GM23338 (cell line): ENCODE data around the gene CTNNA3. TPM values are rescaled to one million over a fixed set of nuclear protein-coding genes. Genes with fewer than 3 reads are reported as not detected.

ENCODE experiments used
- ATAC-seq: fragments of 200-7000 bp; cut with Tn5 transposase; 3 replicates; pipeline ENCODE4 v1.9.1; 2020
- DNase-seq: peaks from one replicate; pipeline ENCODE4 v3.0.0-alpha.2; 2015; ENCODE audit warnings: low spot score
- H2AFZ ChIP-seq: fragments of 200-600 bp; sonication (generic); 2 replicates; pipeline ENCODE4 v1.8.0; 2016; ENCODE audit warnings: antibody characterized with exemption, mild to moderate bottlenecking, moderate library complexity
- H3F3A ChIP-seq: fragments of 200-600 bp; sonication (generic); replicated peaks from 2 replicates; pipeline ENCODE4 v1.8.0; 2017; ENCODE audit warnings: antibody characterized with exemption, mixed run types, low read depth
- H3K27ac ChIP-seq: fragments of 200-600 bp; sonication (generic); 2 replicates; pipeline ENCODE4 v1.6.1; 2016; ENCODE audit warnings: low read depth
- H3K27me3 ChIP-seq: fragments of 200-600 bp; sonication (generic); 2 replicates; pipeline ENCODE4 v1.8.0; 2016; ENCODE audit warnings: mild to moderate bottlenecking, mixed run types, moderate library complexity; ENCODE audit not compliant: insufficient read depth
- H3K36me3 ChIP-seq: fragments of 200-600 bp; sonication (generic); 2 replicates; pipeline ENCODE4 v1.8.0; 2016; ENCODE audit warnings: mild to moderate bottlenecking; ENCODE audit not compliant: insufficient read depth
- H3K4me1 ChIP-seq: fragments of 200-600 bp; sonication (generic); 2 replicates; pipeline ENCODE4 v1.8.0; 2016; ENCODE audit warnings: mild to moderate bottlenecking, moderate library complexity; ENCODE audit not compliant: insufficient read depth
- H3K4me2 ChIP-seq: fragments of 200-600 bp; sonication (generic); 2 replicates; pipeline ENCODE4 v1.7.1; 2017; ENCODE audit warnings: mixed run types
- H3K4me3 ChIP-seq: fragments of 200-600 bp; sonication (generic); 2 replicates; pipeline ENCODE4 v1.6.1; 2016; ENCODE audit warnings: mixed run types
- H3K79me2 ChIP-seq: fragments of 200-600 bp; sonication (generic); replicated peaks from 2 replicates; pipeline ENCODE4 v1.8.0; 2017; ENCODE audit warnings: mild to moderate bottlenecking; ENCODE audit not compliant: insufficient read depth
- H3K9me2 ChIP-seq: fragments of 200-600 bp; sonication (generic); 2 replicates; pipeline ENCODE4 v1.8.0; 2017; ENCODE audit not compliant: insufficient read depth
- H4K20me1 ChIP-seq: fragments of 200-600 bp; sonication (generic); replicated peaks from 2 replicates; pipeline ENCODE4 v1.8.0; 2017; ENCODE audit warnings: mild to moderate bottlenecking; ENCODE audit not compliant: insufficient read depth
- H3K27ac Mint-ChIP-seq: 2 replicates; pipeline ENCODE4 v1.8.0; 2020; ENCODE audit warnings: inconsistent platforms, mild to moderate bottlenecking, moderate library complexity, mixed read lengths
- H3K27me3 Mint-ChIP-seq: 3 replicates; pipeline ENCODE4 v1.8.0; 2022; ENCODE audit warnings: low read depth, mild to moderate bottlenecking, moderate library complexity, mixed read lengths, inconsistent platforms; ENCODE audit not compliant: insufficient read depth, poor library complexity
- H3K36me3 Mint-ChIP-seq: 3 replicates; pipeline ENCODE4 v1.8.0; 2021; ENCODE audit warnings: low read depth, mild to moderate bottlenecking, inconsistent platforms, moderate library complexity, mixed read lengths
- H3K4me1 Mint-ChIP-seq: 3 replicates; pipeline ENCODE4 v1.8.0; 2020; ENCODE audit warnings: mild to moderate bottlenecking, inconsistent platforms, mixed read lengths
- H3K4me3 Mint-ChIP-seq: 3 replicates; pipeline ENCODE4 v1.8.0; 2021; ENCODE audit warnings: moderate library complexity, mild to moderate bottlenecking, inconsistent platforms, mixed read lengths
- H3K9me3 Mint-ChIP-seq: 3 replicates; pipeline ENCODE4 v1.8.0; 2020; ENCODE audit warnings: moderate library complexity, mild to moderate bottlenecking, inconsistent platforms, mixed read lengths
- CREB1 ChIP-seq: fragments of 250-450 bp; sonication (Bioruptor Pico); IDR thresholded peaks from 2 replicates; pipeline ENCODE4 v1.5.0; 2020; ENCODE audit warnings: low read depth, mild to moderate bottlenecking, moderate library complexity
- EZH2 ChIP-seq: fragments of 200-600 bp; sonication (generic); IDR thresholded peaks from one replicate; pipeline ENCODE4 v1.8.0; 2017; ENCODE audit warnings: antibody characterized with exemption, mild to moderate bottlenecking, low read depth; ENCODE audit not compliant: unreplicated experiment
- EZH2phosphoT487 ChIP-seq: fragments of 200-600 bp; sonication (generic); IDR thresholded peaks from one replicate; pipeline ENCODE4 v1.8.1; 2018; ENCODE audit warnings: antibody characterized with exemption; ENCODE audit not compliant: unreplicated experiment
- JUNB ChIP-seq: IDR thresholded peaks from one replicate; pipeline ENCODE4 v1.6.1; 2016; ENCODE audit warnings: antibody characterized with exemption; ENCODE audit not compliant: unreplicated experiment
- NANOG ChIP-seq: IDR thresholded peaks from 2 replicates; pipeline ENCODE4 v1.6.1; 2016; ENCODE audit warnings: antibody characterized with exemption, borderline replicate concordance
- POLR2AphosphoS5 ChIP-seq: IDR thresholded peaks from 2 replicates; pipeline ENCODE4 v1.6.1; 2016; ENCODE audit warnings: antibody characterized with exemption, low read depth
- STAT1 ChIP-seq: IDR thresholded peaks from one replicate; pipeline ENCODE4 v1.6.1; 2016; ENCODE audit warnings: antibody characterized with exemption; ENCODE audit not compliant: unreplicated experiment
- ZNF114 ChIP-seq: fragments of 250-450 bp; sonication (Bioruptor Pico); IDR thresholded peaks from 2 replicates; pipeline ENCODE4 v1.5.0; 2020; ENCODE audit warnings: mild to moderate bottlenecking, moderate library complexity
- ZNF331 ChIP-seq: fragments of 250-450 bp; sonication (Bioruptor Pico); IDR thresholded peaks from 2 replicates; pipeline ENCODE4 v1.5.0; 2020; ENCODE audit warnings: low read depth, mild to moderate bottlenecking, moderate library complexity
- polyA plus RNA-seq: library from polyadenylated mRNA; unstranded; fragments of >200 nt; fragmentation: Nextera tagmentation; extraction: Ambion mirVana; gene quantifications from 2 replicates; pipeline ENCODE4 v1.2.1, GENCODE V29; 2016
- total RNA-seq: library from RNA; depleted of rRNA; stranded (reverse); fragments of >200 nt; shearing (Covaris generic); gene quantifications from 2 replicates; pipeline ENCODE4 v1.2.3, GENCODE V29; 2014
- TF ChIP-seq, protein P1 (sequence below): IDR thresholded peaks from one replicate; pipeline ENCODE4 v1.6.1; 2018; ENCODE audit warnings: antibody characterized with exemption; ENCODE audit not compliant: unreplicated experiment
- TF ChIP-seq, protein P2 (sequence below): fragments of 250-450 bp; sonication (Bioruptor Pico); IDR thresholded peaks from 2 replicates; pipeline ENCODE4 v1.5.0; 2020; ENCODE audit warnings: mild to moderate bottlenecking, moderate library complexity
- TF ChIP-seq, protein P3 (sequence below): IDR thresholded peaks from 2 replicates; pipeline ENCODE4 v1.6.1; 2016; ENCODE audit warnings: antibody characterized with exemption
- TF ChIP-seq, protein P4 (sequence below), 2 experiments: fragments of 200-600 bp in 1 of 2; sonication (generic) in 1 of 2; conservative IDR thresholded peaks; 2 replicates each; pipeline versions ENCODE4 v1.5.1 to v1.6.1; 2016 to 2017; ENCODE audit warnings: antibody characterized with exemption in 2 of 2, low read depth in 2 of 2, mild to moderate bottlenecking in 2 of 2, moderate library complexity in 1 of 2

The CTNNA3 gene
- total and polyA plus RNA-seq, 2 experiments from 2014 or later, result 0.71 to 3.3 TPM

DNA sequence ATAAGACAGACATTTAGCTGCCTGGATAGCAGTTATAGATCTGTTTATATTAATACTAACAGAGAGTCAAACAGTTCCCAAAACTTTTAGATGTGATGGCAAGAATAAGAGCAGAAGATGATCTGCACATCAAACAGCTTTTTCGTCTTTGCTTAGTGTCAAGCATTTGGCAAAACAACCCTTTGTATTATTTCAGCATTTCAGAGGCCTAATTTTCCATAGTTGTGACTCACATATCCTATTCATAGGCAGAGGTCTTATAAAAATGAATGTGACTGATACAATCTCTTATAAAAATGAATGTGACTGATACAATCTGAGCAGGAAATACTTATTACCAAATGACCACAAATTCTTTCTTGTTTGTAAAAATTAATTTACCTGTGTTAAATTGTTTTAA, 699.0 kb downstream of the CTNNA3 start:
- TF ChIP-seq, protein P1, sequence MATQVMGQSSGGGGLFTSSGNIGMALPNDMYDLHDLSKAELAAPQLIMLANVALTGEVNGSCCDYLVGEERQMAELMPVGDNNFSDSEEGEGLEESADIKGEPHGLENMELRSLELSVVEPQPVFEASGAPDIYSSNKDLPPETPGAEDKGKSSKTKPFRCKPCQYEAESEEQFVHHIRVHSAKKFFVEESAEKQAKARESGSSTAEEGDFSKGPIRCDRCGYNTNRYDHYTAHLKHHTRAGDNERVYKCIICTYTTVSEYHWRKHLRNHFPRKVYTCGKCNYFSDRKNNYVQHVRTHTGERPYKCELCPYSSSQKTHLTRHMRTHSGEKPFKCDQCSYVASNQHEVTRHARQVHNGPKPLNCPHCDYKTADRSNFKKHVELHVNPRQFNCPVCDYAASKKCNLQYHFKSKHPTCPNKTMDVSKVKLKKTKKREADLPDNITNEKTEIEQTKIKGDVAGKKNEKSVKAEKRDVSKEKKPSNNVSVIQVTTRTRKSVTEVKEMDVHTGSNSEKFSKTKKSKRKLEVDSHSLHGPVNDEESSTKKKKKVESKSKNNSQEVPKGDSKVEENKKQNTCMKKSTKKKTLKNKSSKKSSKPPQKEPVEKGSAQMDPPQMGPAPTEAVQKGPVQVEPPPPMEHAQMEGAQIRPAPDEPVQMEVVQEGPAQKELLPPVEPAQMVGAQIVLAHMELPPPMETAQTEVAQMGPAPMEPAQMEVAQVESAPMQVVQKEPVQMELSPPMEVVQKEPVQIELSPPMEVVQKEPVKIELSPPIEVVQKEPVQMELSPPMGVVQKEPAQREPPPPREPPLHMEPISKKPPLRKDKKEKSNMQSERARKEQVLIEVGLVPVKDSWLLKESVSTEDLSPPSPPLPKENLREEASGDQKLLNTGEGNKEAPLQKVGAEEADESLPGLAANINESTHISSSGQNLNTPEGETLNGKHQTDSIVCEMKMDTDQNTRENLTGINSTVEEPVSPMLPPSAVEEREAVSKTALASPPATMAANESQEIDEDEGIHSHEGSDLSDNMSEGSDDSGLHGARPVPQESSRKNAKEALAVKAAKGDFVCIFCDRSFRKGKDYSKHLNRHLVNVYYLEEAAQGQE, result no peak
- no peak for TF ChIP-seq ZNF331 (CRISPR knock-in tag)
- TF ChIP-seq, protein P2, sequence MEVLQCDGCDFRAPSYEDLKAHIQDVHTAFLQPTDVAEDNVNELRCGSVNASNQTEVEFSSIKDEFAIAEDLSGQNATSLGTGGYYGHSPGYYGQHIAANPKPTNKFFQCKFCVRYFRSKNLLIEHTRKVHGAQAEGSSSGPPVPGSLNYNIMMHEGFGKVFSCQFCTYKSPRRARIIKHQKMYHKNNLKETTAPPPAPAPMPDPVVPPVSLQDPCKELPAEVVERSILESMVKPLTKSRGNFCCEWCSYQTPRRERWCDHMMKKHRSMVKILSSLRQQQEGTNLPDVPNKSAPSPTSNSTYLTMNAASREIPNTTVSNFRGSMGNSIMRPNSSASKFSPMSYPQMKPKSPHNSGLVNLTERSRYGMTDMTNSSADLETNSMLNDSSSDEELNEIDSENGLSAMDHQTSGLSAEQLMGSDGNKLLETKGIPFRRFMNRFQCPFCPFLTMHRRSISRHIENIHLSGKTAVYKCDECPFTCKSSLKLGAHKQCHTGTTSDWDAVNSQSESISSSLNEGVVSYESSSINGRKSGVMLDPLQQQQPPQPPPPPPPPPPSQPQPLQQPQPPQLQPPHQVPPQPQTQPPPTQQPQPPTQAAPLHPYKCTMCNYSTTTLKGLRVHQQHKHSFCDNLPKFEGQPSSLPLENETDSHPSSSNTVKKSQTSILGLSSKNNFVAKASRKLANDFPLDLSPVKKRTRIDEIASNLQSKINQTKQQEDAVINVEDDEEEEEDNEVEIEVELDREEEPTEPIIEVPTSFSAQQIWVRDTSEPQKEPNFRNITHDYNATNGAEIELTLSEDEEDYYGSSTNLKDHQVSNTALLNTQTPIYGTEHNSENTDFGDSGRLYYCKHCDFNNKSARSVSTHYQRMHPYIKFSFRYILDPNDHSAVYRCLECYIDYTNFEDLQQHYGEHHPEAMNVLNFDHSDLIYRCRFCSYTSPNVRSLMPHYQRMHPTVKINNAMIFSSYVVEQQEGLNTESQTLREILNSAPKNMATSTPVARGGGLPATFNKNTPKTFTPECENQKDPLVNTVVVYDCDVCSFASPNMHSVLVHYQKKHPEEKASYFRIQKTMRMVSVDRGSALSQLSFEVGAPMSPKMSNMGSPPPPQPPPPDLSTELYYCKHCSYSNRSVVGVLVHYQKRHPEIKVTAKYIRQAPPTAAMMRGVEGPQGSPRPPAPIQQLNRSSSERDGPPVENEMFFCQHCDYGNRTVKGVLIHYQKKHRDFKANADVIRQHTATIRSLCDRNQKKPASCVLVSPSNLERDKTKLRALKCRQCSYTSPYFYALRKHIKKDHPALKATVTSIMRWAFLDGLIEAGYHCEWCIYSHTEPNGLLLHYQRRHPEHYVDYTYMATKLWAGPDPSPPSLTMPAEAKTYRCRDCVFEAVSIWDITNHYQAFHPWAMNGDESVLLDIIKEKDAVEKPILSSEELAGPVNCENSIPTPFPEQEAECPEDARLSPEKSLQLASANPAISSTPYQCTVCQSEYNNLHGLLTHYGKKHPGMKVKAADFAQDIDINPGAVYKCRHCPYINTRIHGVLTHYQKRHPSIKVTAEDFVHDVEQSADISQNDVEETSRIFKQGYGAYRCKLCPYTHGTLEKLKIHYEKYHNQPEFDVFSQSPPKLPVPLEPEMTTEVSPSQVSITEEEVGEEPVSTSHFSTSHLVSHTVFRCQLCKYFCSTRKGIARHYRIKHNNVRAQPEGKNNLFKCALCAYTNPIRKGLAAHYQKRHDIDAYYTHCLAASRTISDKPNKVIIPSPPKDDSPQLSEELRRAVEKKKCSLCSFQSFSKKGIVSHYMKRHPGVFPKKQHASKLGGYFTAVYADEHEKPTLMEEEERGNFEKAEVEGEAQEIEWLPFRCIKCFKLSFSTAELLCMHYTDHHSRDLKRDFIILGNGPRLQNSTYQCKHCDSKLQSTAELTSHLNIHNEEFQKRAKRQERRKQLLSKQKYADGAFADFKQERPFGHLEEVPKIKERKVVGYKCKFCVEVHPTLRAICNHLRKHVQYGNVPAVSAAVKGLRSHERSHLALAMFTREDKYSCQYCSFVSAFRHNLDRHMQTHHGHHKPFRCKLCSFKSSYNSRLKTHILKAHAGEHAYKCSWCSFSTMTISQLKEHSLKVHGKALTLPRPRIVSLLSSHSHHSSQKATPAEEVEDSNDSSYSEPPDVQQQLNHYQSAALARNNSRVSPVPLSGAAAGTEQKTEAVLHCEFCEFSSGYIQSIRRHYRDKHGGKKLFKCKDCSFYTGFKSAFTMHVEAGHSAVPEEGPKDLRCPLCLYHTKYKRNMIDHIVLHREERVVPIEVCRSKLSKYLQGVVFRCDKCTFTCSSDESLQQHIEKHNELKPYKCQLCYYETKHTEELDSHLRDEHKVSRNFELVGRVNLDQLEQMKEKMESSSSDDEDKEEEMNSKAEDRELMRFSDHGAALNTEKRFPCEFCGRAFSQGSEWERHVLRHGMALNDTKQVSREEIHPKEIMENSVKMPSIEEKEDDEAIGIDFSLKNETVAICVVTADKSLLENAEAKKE (CRISPR knock-in tag), result no peak
- TF ChIP-seq, protein P3, sequence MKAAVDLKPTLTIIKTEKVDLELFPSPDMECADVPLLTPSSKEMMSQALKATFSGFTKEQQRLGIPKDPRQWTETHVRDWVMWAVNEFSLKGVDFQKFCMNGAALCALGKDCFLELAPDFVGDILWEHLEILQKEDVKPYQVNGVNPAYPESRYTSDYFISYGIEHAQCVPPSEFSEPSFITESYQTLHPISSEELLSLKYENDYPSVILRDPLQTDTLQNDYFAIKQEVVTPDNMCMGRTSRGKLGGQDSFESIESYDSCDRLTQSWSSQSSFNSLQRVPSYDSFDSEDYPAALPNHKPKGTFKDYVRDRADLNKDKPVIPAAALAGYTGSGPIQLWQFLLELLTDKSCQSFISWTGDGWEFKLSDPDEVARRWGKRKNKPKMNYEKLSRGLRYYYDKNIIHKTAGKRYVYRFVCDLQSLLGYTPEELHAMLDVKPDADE, result no peak
- TF ChIP-seq CREB1, result no peak
- TF ChIP-seq EZH2, result no peak
- TF ChIP-seq EZH2phosphoT487, result no peak
- no peak for TF ChIP-seq ZNF114
- no peak for TF ChIP-seq JUNB
- TF ChIP-seq NANOG, result no peak
- no peak for TF ChIP-seq STAT1
- TF ChIP-seq, protein P4, sequence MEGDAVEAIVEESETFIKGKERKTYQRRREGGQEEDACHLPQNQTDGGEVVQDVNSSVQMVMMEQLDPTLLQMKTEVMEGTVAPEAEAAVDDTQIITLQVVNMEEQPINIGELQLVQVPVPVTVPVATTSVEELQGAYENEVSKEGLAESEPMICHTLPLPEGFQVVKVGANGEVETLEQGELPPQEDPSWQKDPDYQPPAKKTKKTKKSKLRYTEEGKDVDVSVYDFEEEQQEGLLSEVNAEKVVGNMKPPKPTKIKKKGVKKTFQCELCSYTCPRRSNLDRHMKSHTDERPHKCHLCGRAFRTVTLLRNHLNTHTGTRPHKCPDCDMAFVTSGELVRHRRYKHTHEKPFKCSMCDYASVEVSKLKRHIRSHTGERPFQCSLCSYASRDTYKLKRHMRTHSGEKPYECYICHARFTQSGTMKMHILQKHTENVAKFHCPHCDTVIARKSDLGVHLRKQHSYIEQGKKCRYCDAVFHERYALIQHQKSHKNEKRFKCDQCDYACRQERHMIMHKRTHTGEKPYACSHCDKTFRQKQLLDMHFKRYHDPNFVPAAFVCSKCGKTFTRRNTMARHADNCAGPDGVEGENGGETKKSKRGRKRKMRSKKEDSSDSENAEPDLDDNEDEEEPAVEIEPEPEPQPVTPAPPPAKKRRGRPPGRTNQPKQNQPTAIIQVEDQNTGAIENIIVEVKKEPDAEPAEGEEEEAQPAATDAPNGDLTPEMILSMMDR (conservative IDR thresholded peaks at IDR 0.05; ENCODE audit: low read depth in 2 of 2), result no peak
- no peak for TF ChIP-seq POLR2AphosphoS5
- H2AFZ ChIP-seq, result no peak overlapping the region
- H3F3A ChIP-seq, result no peaks in the 10 kb centered on the region
- Mint-ChIP-seq H3K4me3 (no peak overlapping the region), H3K9me3 (no peaks in the 10 kb centered on the region), H3K27ac (no peak overlapping the region), H3K36me3 (no peaks in the 10 kb centered on the region), H3K4me1 (no peaks in the 10 kb centered on the region), H3K27me3 (no peaks in the 10 kb centered on the region)
- no peaks in the 10 kb centered on the region for H3K36me3 ChIP-seq
- no peak overlapping the region for H3K4me3 ChIP-seq
- H3K79me2 ChIP-seq, result no peaks in the 10 kb centered on the region
- H3K4me1 ChIP-seq, result no peaks in the 10 kb centered on the region
- H4K20me1 ChIP-seq, result no peaks in the 10 kb centered on the region
- H3K27me3 ChIP-seq, result no peaks in the 10 kb centered on the region
- no peak for DNase-seq
- no peak overlapping the region for H3K4me2 ChIP-seq
- ATAC-seq, result no peak
- H3K9me2 ChIP-seq, result no peaks in the 10 kb centered on the region
- no peak overlapping the region for H3K27ac ChIP-seq
